Right ventricle myocardium superior (tissue), 1 donor: ENCODE measurements around the gene CAMK1D. TPM values are rescaled to one million over a fixed set of nuclear protein-coding genes. Genes with fewer than 3 reads are reported as not detected.

ENCODE experiments used
- ATAC-seq: fragments of 200-7000 bp; cut with Tn5 transposase; one replicate; pipeline ENCODE4 v1.9.1; 2020; ENCODE audit warnings: mild to moderate bottlenecking; ENCODE audit not compliant: poor library complexity
- DNase-seq: peaks from one replicate; pipeline ENCODE4 v3.0.0-alpha.2; 2020
- intact Hi-C: fragments of 100-400 bp; cut with DNase I; formaldehyde crosslinking; loops from one replicate; pipeline ENCODE4 v1.11.2; 2022
- total RNA-seq: library from RNA; stranded (reverse); fragmentation: NEBNext Ultra II Directional; extraction: Animal tissue kit (Norgen Biotek cat#: 25700); gene quantifications from one replicate; pipeline ENCODE4 v1.2.1, GENCODE V29; 2021
- donor health status: DM: no; HTN: yes; CAD: no; lungs with severe emphysema.

CAMK1D gene
- total RNA-seq, 1 donor from 2014 or later = 6.5 TPM

- DNase-seq (no peak), ATAC-seq (no peak)
- intact Hi-C loops = no loop called here
Observed at GRCh38 chr10:12391206-12391605, 41.9 kb downstream of the CAMK1D start.

- DNase-seq = no peak
- ATAC-seq = no peak
- intact Hi-C loops = no loop called here
Observed at GRCh38 chr10:12393831-12394230, 44.5 kb downstream of the CAMK1D start.

GRCh38 chr10:12394241-12395033 lies 45.1 kb downstream of the CAMK1D start:
- DNase-seq (no peak), ATAC-seq (no peak)
- intact Hi-C loops = no loop called here

GRCh38 chr10:12396093-12396492 lies 46.7 kb downstream of the CAMK1D start:
- DNase-seq (no peak), ATAC-seq (no peak)
- intact Hi-C loops = no loop called here

- ATAC-seq (no peak), DNase-seq (no peak)
- intact Hi-C loops = no loop called here
Observed at GRCh38 chr10:12396567-12396966, 47.2 kb downstream of the CAMK1D start.

GRCh38 chr10:12397147-12397896 lies 48.0 kb downstream of the CAMK1D start:
- intact Hi-C loops = no loop called here
- no peak for ATAC-seq
- no peak for DNase-seq

DNA sequence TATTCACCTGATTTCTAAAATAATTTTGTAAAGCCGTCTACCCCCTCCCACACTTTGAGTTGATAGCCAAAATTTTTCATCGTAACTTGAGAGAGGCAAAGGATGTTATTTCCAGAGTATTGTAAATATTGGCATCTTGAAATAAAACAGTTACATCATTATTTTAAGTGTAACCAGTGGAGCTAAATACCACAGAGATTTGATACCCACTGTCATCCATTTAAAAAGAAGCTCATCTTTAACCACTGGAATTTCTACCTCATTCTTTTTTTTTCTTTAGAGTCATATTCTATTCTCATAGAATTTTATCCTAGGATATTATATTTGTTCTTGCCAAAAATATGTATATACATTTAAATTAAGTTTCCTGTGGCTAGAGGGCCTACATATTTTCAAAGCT lies 48.6 kb downstream of the CAMK1D start:
- DNase-seq = no peak
- intact Hi-C loops = no loop called here
- ATAC-seq = no peak

GRCh38 chr10:12400266-12400931 lies 51.1 kb downstream of the CAMK1D start:
- no peak for ATAC-seq
- intact Hi-C loops = no loop called here
- DNase-seq = no peak

DNA sequence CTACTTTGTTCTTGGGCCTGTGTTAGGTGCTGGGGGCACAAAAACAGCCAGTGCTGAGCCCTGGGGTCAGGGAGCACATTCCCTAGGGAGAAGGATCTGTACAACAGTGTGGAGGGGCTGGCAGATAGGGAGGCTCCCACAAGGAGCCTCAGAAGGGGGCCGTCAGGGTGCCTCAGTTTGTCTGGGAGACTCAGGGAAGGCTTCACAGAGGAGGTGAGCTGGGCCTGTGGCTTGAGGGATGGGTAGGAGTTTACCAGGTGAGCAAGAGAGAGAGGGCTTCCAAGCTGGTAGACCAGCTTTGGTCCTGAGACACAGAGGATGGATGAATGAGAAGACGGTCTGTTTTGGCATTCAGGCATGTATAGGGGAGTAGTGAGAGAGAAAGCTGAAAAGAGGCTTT lies 52.1 kb downstream of the CAMK1D start:
- ATAC-seq (no peak), DNase-seq (no peak)
- intact Hi-C loops = no loop called here

DNA sequence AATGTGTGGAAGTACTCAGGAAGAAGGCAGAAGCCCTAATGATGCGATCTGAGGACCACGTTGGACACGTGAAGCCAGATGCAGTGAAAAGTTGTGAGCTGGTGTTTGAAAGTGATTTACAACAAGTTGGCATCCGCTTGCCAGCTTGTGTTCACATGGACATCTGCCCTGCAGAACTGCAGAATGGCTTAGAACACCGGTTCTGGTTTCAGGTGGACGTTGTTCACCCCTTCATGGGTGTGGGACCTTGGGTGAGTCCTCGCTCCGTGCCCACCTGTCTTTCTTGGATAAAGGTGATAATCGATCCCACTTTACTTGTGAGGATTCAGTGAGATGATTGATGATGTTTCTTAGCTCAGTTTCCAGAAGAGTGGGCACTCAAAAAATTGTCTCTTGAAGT lies 53.8 kb downstream of the CAMK1D start:
- DNase-seq = no peak
- ATAC-seq = no peak
- intact Hi-C loops = no loop called here

GRCh38 chr10:12405342-12406320 lies 56.3 kb downstream of the CAMK1D start:
- ATAC-seq (peak; percentile 84), DNase-seq (no peak)
- intact Hi-C loops = no loop called here

GRCh38 chr10:12406764-12407400 lies 57.5 kb downstream of the CAMK1D start:
- ATAC-seq (no peak), DNase-seq (no peak)
- intact Hi-C loops = no loop called here

- intact Hi-C loops = no loop called here
- no peak for DNase-seq
- ATAC-seq = no peak
Observed at GRCh38 chr10:12408472-12408871, 59.1 kb downstream of the CAMK1D start.

- DNase-seq (no peak), ATAC-seq (no peak)
- intact Hi-C loops = no loop called here
Observed at GRCh38 chr10:12409161-12409560, 59.8 kb downstream of the CAMK1D start.

DNA sequence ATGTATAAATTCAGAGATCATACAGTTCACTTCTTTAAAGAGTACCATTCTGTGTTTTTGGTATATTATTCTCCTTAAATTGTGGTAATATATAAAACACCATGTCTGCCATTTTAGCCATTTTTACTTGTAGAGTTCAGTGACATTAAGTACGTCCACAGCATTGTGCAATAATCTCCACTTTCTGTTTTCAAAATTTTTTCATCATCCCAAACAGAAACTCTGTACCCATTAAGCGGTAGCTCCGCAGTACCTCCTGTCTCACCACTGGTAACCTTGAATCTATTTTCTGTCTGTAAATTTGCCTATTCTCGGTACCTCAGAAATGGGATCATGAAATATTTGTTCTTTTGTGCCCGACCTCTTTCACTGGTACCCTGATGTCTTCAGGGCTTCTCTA lies 60.3 kb downstream of the CAMK1D start:
- no peak for ATAC-seq
- DNase-seq = no peak
- intact Hi-C loops = no loop called here

DNA sequence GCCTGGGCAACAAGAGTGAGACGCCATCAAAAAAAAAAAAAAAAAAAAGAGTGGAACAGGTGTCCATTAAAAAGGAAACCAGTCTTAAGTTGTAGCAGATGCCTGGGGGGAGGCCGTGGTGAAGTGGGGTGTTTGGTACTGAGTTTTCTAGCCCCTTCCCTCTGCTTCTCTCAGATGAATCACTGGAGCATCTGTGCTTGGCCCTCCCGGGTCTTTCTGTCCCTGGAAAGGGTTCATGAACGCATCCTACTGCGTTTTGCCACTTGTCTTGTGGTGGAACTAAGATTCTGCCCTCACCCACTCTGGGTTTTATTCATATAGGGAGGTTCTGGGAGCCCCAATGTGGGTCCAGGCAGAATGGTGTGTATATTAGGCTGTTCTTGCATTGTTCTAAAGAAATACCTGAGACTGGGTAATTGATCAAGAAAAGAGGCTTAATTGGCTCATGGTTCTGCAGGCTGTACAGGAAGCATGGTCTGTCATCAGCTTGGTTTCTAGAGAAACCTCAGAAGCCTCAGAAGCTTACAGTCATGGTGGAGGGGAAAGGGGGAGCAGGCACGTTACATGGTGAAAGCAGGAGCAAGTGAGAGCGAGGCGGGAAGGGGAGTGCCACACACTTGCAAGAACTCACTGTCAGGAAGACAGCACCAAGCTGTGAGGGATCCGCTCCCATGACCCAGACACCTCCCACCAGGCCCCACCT lies 63.5 kb downstream of the CAMK1D start:
- ATAC-seq = no peak
- intact Hi-C loops = no loop called here
- no peak for DNase-seq

DNA sequence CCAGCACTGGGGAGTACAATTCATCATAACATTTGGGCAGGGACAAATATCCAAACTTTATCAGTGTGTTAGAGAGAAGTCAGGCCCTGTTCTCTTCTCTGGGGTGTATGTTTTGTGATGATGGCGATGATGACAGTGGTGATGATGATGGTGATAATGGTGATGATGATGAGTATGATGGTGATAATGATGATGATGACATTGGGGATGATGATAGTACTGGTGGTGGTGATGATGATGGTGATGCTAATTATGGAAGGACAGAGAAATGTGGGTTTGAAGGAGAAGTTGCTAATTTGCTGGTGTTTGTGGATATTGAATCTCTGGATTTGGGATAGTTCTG lies 64.0 kb downstream of the CAMK1D start:
- intact Hi-C loops = no loop called here
- no peak for ATAC-seq

More for the DNA sequence above, 64.0 kb downstream of the CAMK1D start:
- no peak for DNase-seq
